ENCODE data around the gene CENPP.

The CENPP gene

DNA sequence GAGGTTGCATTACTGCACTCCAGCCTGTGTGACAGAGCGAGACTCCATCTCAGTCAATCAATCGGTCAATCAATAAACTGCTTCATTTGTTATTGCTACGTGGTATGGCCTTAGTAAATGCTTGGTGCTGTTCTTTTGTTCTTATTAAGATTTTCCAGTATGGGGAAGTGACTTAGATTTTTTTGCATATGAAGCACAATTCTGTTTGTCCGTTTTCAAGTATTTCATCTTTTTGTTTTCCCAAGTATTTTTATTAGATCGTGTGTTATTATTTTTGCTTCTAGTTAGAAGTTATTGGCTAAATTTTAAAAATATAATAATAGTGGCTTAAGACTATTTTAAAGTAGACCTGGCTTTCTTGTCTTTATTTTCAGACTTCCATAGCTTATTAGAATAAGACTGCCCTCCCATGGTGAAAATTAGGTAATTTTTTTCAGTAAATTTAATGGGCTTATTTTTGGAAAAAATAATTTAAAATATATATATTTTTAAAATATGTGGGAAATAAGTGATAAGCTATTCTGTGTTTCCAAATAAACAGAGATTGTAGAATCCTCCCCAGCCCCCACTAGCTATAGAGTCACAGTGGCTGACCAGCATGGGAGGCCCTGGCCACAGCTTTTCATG is 113.3 kb downstream of the CENPP start:
- H3K79me2 ChIP-seq (ENCODE audit: low read length): no peaks in the 10 kb centered on the region
- H3K4me2 ChIP-seq (ENCODE audit: low read depth, low read length): no peak overlapping the region
- H3K9ac ChIP-seq (ENCODE audit: low read length): no peak overlapping the region
- no peaks in the 10 kb centered on the region for H3K9me3 ChIP-seq (replicated peaks; ENCODE audit: insufficient read depth, low read length)
- no peak overlapping the region for H2AFZ ChIP-seq (ENCODE audit: low read length)
- DNase-seq: peak; percentile 18
- H3K4me3 ChIP-seq (ENCODE audit: low read length): no peak overlapping the region
- H3K9me2 ChIP-seq (replicated peaks; ENCODE audit: insufficient read depth, low read length): no peaks in the 10 kb centered on the region
- no peaks in the 10 kb centered on the region for H3K4me1 ChIP-seq (ENCODE audit: low read length)
- no peaks in the 10 kb centered on the region for H3K36me3 ChIP-seq (replicated peaks; ENCODE audit: insufficient read depth, low read length)
- H3F3A ChIP-seq (ENCODE audit: insufficient read depth, low read length): no peaks in the 10 kb centered on the region
- H3K27me3 ChIP-seq (replicated peaks; ENCODE audit: insufficient read depth, low read length): no peaks in the 10 kb centered on the region
- no peak overlapping the region for H3K27ac ChIP-seq (ENCODE audit: low read length)
- no peaks in the 10 kb centered on the region for H4K20me1 ChIP-seq (ENCODE audit: insufficient read depth, low read length)
- TF ChIP-seq, protein P1, sequence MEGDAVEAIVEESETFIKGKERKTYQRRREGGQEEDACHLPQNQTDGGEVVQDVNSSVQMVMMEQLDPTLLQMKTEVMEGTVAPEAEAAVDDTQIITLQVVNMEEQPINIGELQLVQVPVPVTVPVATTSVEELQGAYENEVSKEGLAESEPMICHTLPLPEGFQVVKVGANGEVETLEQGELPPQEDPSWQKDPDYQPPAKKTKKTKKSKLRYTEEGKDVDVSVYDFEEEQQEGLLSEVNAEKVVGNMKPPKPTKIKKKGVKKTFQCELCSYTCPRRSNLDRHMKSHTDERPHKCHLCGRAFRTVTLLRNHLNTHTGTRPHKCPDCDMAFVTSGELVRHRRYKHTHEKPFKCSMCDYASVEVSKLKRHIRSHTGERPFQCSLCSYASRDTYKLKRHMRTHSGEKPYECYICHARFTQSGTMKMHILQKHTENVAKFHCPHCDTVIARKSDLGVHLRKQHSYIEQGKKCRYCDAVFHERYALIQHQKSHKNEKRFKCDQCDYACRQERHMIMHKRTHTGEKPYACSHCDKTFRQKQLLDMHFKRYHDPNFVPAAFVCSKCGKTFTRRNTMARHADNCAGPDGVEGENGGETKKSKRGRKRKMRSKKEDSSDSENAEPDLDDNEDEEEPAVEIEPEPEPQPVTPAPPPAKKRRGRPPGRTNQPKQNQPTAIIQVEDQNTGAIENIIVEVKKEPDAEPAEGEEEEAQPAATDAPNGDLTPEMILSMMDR (IDR thresholded peaks at IDR 0.05; ENCODE audit: low read length): no peak
- TF ChIP-seq EZH2phosphoT487 (IDR thresholded peaks at IDR 0.05; ENCODE audit: low read length): no peak
- no peak for TF ChIP-seq EZH2 (optimal IDR thresholded peaks at IDR 0.05; ENCODE audit: low read depth, low read length)

DNA sequence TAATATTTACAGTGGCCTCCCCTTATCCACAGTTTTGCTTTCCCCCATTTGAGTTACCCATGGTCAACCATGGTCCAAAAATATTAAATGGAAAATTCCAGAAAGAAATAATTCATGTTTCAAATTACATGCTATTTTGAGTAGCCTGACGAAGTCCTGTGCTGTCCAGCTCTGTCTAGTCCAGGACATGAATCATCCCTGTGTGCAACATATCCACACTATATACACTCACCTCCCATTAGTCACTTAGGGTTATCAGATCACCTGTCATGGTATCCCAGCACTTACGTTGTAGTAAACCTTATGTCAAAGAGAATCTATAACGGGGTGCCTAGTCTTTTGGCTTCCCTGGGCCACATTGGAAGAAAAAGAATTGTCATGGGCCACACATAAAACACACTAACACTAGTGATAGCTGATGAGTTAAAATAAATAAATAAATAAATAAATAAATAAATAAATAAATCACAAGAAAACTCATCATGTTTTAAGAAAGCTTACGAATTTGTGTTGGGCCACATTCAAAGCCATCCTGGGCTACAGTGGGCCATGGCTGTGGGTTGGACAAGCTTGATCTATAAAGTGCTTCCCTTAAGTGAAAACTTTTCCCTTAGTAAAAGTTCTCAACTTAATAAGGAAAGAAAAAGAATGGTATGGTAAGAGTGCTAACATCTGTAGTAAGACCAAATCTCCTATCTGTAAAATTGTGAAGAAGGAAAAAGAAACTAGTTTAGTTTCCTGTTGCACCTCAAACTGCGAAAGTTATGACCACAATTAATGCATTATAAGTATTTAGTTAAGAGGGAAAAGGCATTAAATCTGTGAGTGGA is 114.4 kb downstream of the CENPP start:
- H3K9me2 ChIP-seq (replicated peaks; ENCODE audit: insufficient read depth, low read length): no peaks in the 10 kb centered on the region
- H4K20me1 ChIP-seq (ENCODE audit: insufficient read depth, low read length): no peaks in the 10 kb centered on the region
- TF ChIP-seq EZH2 (optimal IDR thresholded peaks at IDR 0.05; ENCODE audit: low read depth, low read length): no peak
- TF ChIP-seq, protein P1 (IDR thresholded peaks at IDR 0.05; ENCODE audit: low read length): no peak
- TF ChIP-seq EZH2phosphoT487 (IDR thresholded peaks at IDR 0.05; ENCODE audit: low read length): no peak
- no peak overlapping the region for H2AFZ ChIP-seq (ENCODE audit: low read length)
- H3K4me1 ChIP-seq (ENCODE audit: low read length): no peaks in the 10 kb centered on the region
- H3K9ac ChIP-seq (ENCODE audit: low read length): no peak overlapping the region
- no peaks in the 10 kb centered on the region for H3K27me3 ChIP-seq (replicated peaks; ENCODE audit: insufficient read depth, low read length)
- DNase-seq: no peak
- H3K4me2 ChIP-seq (ENCODE audit: low read depth, low read length): no peak overlapping the region
- no peaks in the 10 kb centered on the region for H3K9me3 ChIP-seq (replicated peaks; ENCODE audit: insufficient read depth, low read length)
- H3K4me3 ChIP-seq (ENCODE audit: low read length): no peak overlapping the region
- H3K79me2 ChIP-seq (ENCODE audit: low read length): no peaks in the 10 kb centered on the region
- no peak overlapping the region for H3K27ac ChIP-seq (ENCODE audit: low read length)
- no peaks in the 10 kb centered on the region for H3K36me3 ChIP-seq (replicated peaks; ENCODE audit: insufficient read depth, low read length)
- no peaks in the 10 kb centered on the region for H3F3A ChIP-seq (ENCODE audit: insufficient read depth, low read length)

DNA sequence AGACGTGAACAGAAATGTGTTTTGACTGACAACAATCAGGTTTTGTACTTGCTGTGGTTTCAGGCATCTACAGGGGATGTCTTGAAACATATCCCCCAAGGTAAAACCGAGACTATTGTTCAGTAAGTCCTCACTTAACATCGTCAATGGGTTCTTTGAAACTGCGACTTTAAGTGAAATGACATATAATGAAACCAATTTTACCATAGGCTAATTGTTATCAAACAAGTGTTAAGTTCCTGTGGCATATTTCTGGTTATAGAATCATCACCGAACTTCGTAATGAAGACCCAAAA is 114.9 kb downstream of the CENPP start:
- TF ChIP-seq EZH2 (optimal IDR thresholded peaks at IDR 0.05; ENCODE audit: low read depth, low read length): no peak
- TF ChIP-seq EZH2phosphoT487 (IDR thresholded peaks at IDR 0.05; ENCODE audit: low read length): no peak
- TF ChIP-seq, protein P1 (IDR thresholded peaks at IDR 0.05; ENCODE audit: low read length): no peak
- no peaks in the 10 kb centered on the region for H3K4me1 ChIP-seq (ENCODE audit: low read length)

More for the DNA sequence above, 114.9 kb downstream of the CENPP start:
- no peak overlapping the region for H3K4me2 ChIP-seq (ENCODE audit: low read depth, low read length)
- H3K9me3 ChIP-seq (replicated peaks; ENCODE audit: insufficient read depth, low read length): no peaks in the 10 kb centered on the region
- H3F3A ChIP-seq (ENCODE audit: insufficient read depth, low read length): no peaks in the 10 kb centered on the region
- H3K4me3 ChIP-seq (ENCODE audit: low read length): no peak overlapping the region
- no peaks in the 10 kb centered on the region for H3K79me2 ChIP-seq (ENCODE audit: low read length)
- H3K27ac ChIP-seq (ENCODE audit: low read length): no peak overlapping the region
- no peaks in the 10 kb centered on the region for H4K20me1 ChIP-seq (ENCODE audit: insufficient read depth, low read length)
- H3K9me2 ChIP-seq (replicated peaks; ENCODE audit: insufficient read depth, low read length): no peaks in the 10 kb centered on the region
- no peaks in the 10 kb centered on the region for H3K27me3 ChIP-seq (replicated peaks; ENCODE audit: insufficient read depth, low read length)
- no peak overlapping the region for H2AFZ ChIP-seq (ENCODE audit: low read length)
- no peak for DNase-seq
- H3K9ac ChIP-seq (ENCODE audit: low read length): no peak overlapping the region
- no peaks in the 10 kb centered on the region for H3K36me3 ChIP-seq (replicated peaks; ENCODE audit: insufficient read depth, low read length)

Measured in MM.1S (cell line).